Stomach (tissue), 4 donors: ENCODE measurements around the gene PRKCA.

Source experiments
- EP300 ChIP-seq: sonication (generic); formaldehyde crosslinking; IDR thresholded peaks from one replicate; pipeline ENCODE4 v1.6.1; 2017; ENCODE audit warnings: antibody characterized with exemption
- POLR2A ChIP-seq, 4 donors: fragments of 450-650 bp; IDR thresholded peaks; one replicate each; pipeline ENCODE4 v1.6.1; 2016; ENCODE audit warnings: antibody characterized with exemption in 4 of 4, control low read depth in 2 of 4, mild to moderate bottlenecking in 1 of 4, moderate library complexity in 1 of 4
- POLR2AphosphoS5 ChIP-seq, 3 donors: sonication (generic); formaldehyde crosslinking; IDR thresholded peaks; one replicate each; pipeline ENCODE4 v1.6.1; 2016; ENCODE audit warnings: antibody characterized with exemption in 3 of 3
- TF ChIP-seq, protein P1 (sequence below), 7 experiments: fragments of 450-650 bp in 4 of 7; fragments of 200-600 bp in 3 of 7; sonication (generic) in 3 of 7; IDR thresholded peaks; one replicate each; pipeline ENCODE4 v1.5.1; 2016 to 2019; ENCODE audit warnings: antibody characterized with exemption in 7 of 7, control low read depth in 2 of 7, mild to moderate bottlenecking in 1 of 7

DNA sequence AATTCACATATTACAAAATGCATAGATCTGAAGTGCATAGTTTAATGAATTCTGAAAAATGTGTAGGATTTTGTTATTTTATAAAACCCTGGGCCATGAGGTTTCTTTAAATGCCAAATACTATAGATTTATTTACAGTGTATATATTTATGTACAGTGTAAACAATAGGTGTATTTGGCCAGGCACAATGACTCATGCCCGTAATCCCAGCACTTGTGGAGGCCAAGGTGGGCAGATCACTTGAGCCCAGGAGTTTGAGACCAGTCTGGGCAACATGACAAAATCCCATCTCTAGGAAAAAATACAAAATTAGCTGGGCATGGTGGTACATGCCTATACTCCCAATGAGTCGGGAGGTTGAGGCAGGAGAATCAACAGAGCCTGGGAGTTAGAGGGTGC is 249.4 kb downstream of the PRKCA start:
- TF ChIP-seq, protein P1, sequence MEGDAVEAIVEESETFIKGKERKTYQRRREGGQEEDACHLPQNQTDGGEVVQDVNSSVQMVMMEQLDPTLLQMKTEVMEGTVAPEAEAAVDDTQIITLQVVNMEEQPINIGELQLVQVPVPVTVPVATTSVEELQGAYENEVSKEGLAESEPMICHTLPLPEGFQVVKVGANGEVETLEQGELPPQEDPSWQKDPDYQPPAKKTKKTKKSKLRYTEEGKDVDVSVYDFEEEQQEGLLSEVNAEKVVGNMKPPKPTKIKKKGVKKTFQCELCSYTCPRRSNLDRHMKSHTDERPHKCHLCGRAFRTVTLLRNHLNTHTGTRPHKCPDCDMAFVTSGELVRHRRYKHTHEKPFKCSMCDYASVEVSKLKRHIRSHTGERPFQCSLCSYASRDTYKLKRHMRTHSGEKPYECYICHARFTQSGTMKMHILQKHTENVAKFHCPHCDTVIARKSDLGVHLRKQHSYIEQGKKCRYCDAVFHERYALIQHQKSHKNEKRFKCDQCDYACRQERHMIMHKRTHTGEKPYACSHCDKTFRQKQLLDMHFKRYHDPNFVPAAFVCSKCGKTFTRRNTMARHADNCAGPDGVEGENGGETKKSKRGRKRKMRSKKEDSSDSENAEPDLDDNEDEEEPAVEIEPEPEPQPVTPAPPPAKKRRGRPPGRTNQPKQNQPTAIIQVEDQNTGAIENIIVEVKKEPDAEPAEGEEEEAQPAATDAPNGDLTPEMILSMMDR (IDR thresholded peaks at IDR 0.05), result no peak
- TF ChIP-seq POLR2AphosphoS5 (IDR thresholded peaks at IDR 0.05) (no peak), POLR2A (IDR thresholded peaks at IDR 0.05) (no peak), EP300 (no peak)
